Muscle of arm (tissue), 12 donors: ENCODE measurements around the gene EIF2A. TPM values are rescaled to one million over a fixed set of nuclear protein-coding genes. Genes with fewer than 3 reads are reported as not detected.

Experiments used
- DNase-seq: peaks from one replicate; pipeline ENCODE4 v3.0.0-alpha.2; 2013
- polyA plus RNA-seq, 12 donors: library from polyadenylated mRNA; unstranded; fragments of 120-200 nt; gene quantifications; one replicate each; pipeline ENCODE4 v1.2.1, GENCODE V29; 2013; ENCODE audit not compliant: insufficient read length in 12 of 12

The EIF2A gene
- polyA plus RNA-seq, 12 donors, result 131 to 243 (median 173) TPM; not detected in 1

DNA sequence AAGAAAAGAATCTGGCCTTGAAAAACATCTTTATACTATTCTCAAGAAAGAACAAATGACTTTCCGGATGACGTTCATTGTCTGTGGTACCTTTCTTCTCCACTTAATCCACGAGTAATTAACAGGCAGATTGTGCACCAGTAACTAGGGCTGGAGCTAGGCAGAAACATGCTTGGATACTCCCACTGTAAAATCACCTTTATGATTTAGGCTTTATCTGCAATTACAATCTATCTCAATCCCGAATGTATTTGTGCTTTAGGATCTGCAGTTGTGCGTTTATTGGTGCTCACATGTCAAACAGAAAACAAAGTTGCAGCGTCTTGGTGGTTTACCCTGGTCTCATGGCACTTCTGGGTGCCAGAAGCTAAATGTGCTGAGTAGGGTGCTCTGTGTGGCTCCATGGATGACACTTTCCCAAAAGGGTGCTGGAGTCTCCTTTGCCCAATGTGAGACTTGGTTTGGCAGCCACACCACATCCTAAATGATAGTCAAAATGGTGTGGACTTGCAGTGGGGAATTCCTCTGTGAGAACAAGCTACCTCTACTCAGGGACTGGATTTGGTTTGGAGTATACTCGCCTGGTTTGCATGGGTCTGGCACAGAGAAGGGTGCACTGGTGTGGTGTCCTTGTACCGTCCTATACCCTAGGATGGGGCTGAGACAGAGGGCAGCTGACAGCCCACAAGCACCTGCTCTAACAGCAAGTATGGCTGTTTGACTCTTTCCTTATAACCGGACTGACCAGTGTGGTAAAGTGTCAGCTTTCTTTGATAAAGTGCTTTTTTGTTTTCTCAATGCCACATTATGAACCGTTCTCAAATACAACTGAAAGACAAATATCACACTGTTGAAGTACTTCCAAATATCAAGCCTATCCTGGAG is 8.0 kb upstream of the EIF2A start:
- DNase-seq, result no peak

DNA sequence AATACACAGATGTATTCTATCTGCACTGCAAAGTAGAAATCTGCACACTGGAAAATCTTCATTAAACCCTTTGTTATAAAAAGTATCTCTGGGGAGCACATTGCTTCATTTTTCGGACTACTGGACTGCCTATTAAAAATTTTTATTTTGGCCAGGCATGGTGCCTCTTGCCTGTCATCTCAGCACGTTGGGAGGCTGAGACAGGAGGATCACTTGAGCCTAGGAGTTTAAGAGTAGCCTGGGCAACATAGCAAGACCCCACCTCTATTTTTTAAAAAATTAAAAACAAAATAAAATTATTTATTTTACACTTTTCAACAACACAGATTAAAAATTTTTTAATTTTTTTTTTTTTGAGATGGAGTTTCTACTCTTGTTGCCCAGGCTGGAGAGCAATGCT is 6.3 kb upstream of the EIF2A start:
- no peak for DNase-seq

DNA sequence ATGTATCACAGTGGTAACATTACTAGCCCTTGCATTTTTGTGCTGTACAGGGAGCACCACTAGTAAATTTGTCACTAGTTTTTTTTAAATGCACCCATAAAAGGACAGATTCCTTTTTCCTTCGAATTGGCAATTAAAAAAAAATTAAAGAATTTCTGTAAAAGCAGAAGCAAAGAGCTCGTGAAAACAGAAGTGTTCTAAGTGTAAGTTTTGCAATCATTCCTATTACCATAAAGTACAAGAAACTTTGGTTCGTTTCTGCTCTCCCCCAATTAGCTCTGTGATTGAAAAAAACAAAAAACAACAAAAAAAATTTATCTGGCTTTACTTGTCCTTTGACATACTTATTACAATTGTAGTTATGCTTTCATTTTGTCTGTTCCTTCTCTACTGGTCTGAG is 5.6 kb upstream of the EIF2A start:
- DNase-seq, result no peak

- no peak for DNase-seq
These were observed 3.5 kb upstream of the EIF2A start for GRCh38 chr3:150543128-150543527.

GRCh38 chr3:150543531-150543930 is 3.1 kb upstream of the EIF2A start:
- no peak for DNase-seq

- no peak for DNase-seq
These were observed 2.5 kb upstream of the EIF2A start for GRCh38 chr3:150544041-150544440.

- no peak for DNase-seq
These were observed 1.9 kb upstream of the EIF2A start for GRCh38 chr3:150544726-150545125.

DNA sequence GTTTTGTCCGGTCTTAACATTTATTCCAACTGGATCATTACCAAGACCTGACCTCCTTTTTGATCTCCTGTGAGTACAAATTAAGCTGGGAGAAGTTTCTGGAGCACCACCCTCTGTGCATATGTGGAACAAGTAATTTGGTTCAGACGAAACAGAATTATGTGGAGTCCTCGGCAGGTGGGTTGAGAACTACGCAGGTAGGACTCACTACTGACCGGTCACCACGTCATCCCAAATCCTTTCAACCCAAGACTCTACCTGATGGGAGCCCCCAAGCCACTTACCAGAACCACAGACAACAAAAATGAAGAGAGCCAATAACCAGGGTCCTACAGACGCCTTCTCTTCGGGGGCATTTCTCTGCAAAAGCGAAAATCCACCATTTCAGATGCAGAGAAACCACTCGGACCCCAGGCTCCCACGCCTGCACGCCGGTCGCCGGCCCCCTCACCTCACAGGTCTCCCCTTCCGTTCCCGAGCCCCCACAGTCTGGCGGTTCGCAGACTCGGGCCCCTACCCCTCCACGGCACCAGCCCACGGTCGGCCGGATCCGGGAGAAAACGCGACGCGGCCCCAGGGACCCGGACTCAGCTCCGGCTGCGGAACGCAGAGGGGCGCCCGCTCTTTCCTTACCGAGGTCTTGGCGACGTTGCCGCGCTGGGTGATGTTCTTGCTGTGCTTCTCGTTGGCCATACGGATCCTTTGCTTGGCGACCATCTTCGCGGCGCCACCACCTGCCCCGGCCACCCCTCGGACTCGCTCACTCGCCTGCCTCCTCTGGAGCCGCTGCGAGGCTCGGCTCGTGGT is 965 bp upstream of the EIF2A start:
- DNase-seq, result peak; percentile 24

DNA sequence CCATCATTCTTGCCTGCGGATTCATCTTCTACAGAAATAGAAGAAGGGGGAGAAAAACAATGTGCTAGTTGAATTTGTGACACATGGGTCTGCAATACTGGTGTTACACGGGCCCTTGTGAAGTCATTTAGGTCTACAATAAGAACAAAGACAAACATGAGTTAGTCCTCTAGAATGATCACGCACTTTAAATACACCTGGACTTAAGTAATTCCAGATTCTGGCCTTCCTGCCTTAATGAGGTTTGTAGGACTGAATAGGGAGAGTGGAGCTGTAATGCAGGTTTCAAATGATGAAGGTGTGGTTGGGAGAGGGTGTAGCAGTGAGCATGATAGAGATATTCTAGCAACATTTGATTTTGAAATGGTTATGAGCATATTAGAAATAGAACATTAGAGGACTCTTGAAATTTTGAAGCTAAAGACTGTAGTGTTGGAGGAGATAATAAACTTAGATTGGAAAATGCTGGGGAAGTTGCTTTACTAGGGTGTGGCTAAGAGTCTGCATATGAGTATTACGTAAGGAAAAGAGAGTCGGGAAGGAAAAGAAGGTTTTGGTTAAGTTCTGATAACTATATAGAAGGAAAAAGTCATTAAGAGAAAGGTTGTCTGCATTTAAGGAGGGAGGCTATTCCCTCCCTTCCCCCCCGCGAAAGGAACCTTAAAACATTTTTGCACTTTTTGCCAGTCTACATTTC is 606 bp downstream of the EIF2A start:
- no peak for DNase-seq

DNA sequence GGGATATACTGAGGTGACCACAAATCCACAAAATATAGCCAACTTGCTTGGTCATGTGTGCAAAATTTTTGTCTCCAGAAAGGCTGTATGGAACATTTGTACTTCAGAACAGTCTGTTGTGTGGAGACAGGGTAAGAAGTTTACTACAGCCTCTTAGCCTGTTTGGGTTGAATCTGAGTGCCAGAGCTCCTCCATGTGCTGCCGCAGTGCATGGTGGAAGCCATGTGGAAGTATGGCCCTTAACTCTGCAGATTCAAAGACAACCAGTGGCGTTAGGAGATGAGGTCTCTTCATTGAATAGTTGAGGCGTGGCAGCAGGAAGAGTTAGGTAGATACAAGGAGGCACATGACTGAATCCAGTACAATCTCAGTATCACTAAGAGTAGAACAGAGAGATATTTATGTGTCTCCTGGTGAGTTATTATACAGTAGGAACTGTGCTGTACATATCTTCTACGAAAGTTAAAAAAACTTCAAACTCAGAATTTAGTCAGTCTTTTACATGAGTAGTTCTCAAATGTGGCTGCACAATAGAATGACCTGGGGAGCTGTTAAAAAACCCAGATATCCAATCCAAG is 9.4 kb downstream of the EIF2A start:
- DNase-seq, result no peak

DNA sequence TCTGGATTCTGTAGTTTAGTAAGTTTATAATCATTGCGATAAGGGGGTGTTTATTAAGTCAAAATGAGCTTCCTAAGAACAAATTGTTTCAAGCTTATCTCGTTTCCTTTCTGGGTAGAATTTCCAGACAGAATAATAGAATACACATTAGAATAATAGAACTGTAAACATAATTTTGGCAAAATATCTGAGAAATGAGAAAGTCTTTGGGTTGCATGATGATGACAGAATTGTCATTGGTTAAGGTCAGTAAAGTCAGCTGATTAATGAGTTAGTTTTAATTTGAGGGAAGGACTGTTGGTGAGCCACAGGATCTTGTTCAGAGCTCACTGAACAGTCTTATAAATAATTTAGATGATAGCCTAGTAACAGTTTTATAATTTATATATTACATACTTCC is 10.2 kb downstream of the EIF2A start:
- DNase-seq, result no peak

- DNase-seq, result no peak
These were observed 11.1 kb downstream of the EIF2A start for GRCh38 chr3:150557725-150558124.

- DNase-seq, result no peak
These were observed 17.7 kb downstream of the EIF2A start for GRCh38 chr3:150564243-150564642.

DNA sequence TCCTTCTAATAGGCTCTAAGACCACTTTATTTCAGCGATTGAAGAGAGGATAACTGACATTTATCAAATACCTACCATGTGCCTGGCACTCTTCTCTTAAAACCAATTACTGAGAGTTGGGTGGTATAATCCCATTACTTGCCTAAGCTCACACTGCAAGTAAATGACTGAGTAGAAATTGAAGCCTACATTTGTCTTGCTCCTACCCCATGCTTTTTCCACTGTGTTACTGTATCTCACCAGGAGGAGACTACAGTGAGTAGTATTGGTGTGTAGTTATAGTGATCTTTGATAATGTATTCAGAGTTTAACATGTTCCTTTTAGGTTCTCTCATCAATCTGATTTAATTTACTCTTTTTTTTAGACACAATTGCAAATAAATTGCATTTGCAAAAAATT is 20.7 kb downstream of the EIF2A start:
- DNase-seq, result no peak

DNA sequence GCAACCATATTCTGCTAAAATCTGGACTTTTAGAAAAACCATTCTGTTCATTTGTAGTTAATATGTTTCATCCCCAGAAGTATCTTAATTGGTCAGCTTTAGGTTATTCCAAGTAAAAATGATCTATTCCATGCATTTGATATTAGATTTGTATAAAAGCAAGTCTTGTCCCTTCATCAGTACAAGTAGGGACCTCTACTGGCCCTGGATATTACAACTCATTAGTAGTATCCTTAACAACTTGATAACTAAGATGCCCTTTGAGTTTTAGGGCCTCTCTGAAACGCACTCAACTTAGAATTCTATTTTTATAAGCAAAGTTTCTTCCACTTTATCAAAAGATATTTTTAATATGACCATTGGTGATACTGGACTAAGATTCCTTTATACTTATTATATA is 31.3 kb downstream of the EIF2A start:
- no peak for DNase-seq

DNA sequence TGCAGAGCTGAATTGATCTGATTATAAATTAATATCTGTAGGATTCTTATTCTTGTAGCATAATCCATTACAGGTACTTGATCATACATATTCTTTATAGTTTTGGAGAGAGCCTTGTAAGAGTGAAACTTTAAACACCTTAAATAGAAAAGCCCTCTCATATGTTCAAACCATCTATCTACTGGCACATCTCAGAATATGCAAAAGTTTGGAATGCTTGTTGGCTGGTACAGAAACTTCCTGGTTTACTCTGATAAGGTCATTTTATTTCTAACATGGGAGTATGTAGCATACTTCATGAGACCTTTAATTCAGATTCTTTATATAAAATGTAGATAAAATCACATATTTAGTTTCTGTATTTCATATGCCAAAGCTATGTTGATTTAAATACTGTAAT is 34.6 kb downstream of the EIF2A start:
- DNase-seq, result no peak

GRCh38 chr3:150582620-150583019 is 36.0 kb downstream of the EIF2A start:
- DNase-seq, result no peak

DNA sequence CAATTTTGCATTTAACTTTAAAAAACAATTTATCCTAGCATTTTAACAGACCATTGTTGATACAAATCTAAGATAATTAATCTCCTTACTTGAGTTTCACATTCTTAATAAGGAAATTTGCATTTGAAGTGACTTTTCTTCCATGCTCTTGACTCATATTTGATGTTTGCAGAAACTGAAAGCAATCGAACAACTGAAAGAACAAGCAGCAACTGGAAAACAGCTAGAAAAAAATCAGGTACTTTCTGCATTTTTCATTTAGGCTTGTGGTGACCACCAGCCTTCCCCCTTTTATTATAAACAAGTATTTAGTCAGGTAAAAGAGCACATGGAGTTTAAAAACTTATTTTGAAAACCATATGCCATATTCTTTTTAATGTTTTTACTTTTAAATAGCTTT is 36.4 kb downstream of the EIF2A start:
- DNase-seq, result no peak

DNA sequence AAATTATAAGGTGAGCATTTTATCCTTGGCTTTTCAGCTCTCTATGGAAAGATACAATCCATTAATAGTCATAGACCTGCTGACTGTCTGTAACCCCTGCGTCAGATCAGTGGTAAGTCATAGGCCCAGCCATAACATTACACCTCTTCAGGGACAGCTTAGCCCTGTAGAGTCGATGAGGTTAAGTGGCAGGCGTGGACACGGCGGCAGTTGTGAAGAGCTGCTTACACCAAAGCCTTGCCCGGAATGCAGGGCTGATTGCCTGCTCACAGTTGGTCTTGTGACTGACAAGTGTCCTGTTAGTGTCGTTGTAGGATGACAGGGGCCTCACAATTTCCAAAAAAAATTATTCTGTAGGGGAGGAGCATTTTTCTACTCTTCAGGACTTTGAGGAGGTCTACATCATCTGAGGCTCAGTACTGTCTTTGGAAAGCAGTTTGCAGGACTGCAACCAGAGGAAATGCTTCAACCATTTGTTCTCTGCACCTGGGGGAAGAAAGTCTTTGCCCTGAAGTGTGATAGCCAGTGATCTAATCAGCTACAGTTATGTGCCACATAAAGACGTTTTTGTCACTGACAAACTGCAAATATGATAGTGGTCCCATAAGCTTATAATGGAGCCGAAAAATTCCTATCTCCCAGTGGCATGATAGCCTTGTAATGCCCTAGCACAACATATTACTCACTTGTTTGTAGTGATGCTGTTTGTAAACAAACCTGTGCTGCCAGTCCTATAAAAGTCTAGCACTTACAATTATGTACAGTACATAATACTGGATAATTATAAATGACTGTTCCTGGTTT is 41.6 kb downstream of the EIF2A start:
- no peak for DNase-seq

DNA sequence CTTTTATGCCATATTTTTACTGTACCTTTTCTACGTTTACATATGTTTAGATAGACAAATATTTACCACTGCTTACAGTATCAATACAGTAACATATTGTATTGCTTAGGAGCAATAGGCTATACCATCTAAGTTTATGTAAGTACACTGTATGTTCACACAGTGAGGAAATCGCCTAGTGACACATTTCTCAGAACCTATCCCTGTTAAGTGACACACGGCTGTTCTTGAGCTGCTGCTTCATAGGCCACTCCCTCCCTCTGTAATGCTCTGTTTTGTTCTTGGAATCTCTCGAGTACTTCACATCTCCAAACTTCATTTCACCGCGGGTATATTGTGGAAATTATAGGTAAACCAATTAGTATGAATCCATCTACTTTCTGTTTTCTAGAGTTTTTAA is 43.2 kb downstream of the EIF2A start:
- no peak for DNase-seq

DNA sequence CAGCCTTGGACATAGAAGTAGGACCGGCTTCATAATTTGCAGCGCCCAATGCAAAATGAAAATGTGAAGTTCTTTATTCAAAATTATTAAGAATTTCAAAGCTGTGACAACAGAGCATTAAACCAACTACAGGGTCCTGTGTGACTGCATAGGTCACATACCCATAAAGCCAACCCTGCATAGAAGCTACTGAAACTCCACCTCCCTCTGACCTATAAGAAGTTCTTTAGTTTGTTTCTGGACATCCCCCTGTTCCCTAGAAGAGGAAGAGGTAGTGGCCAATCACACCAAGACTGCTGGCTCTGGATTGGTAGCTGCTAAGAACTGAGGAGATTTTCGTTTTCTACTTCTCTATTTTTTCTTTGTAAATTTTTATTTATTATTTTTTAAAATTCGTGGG is 47.6 kb downstream of the EIF2A start:
- DNase-seq, result no peak
